ENCODE measurements around the gene RAD51D.

GRCh38 chr17:35147375-35147905 lies 27.8 kb upstream of the RAD51D start, which contains the start of gene UNC45B:
- no peak for TF ChIP-seq YY1 (IDR thresholded peaks at IDR 0.05; ENCODE audit: low read depth)
- no peak for TF ChIP-seq CEBPB (IDR thresholded peaks at IDR 0.05)
- no peak for TF ChIP-seq MAX (IDR thresholded peaks at IDR 0.05)

Measured in Ishikawa (cell line).